Panc1 (cell line): ENCODE data around the gene ARFGAP2. TPM values are rescaled to one million over a fixed set of nuclear protein-coding genes. Genes with fewer than 3 reads are reported as not detected.
A peak's percentile ranks its signal among the peaks of the same experiment; 100 is the strongest.

Experiments
- ATAC-seq: fragments of 200-7000 bp; cut with Tn5 transposase; 2 replicates; pipeline ENCODE4 v1.9.1; 2020; ENCODE audit warnings: mild to moderate bottlenecking, moderate library complexity
- BruUV-seq: library from RNA; stranded (reverse); fragments of 400-500 nt; replicated peaks from 2 replicates; lab custom pipeline; 2021; lab: Mats Ljungman, UMichigan
- CTCF ChIA-PET: fragments of 300-600 bp; sonication (Branson Sonifier 250); formaldehyde crosslinking; loops from one replicate; lab custom pipeline; 2022; ENCODE audit warnings: antibody characterized with exemption; lab: Charles Lee
- POLR2A ChIA-PET: fragments of 300-600 bp; sonication (Branson Sonifier 250); formaldehyde crosslinking; loops from one replicate; lab custom pipeline; 2022; ENCODE audit warnings: antibody characterized with exemption; lab: Charles Lee
- DNase-seq: peaks from one replicate; pipeline ENCODE4 v3.0.0-alpha.2; 2010; ENCODE audit warnings: low read depth, low spot score
- H3K27ac ChIP-seq: 2 replicates; pipeline ENCODE4 v1.5.1; 2011; ENCODE audit warnings: mild to moderate bottlenecking, low read length, inconsistent platforms
- H3K27me3 ChIP-seq: fragments of 200-500 bp; sonication (Bioruptor generic); 2 replicates; pipeline ENCODE4 v1.6.0; 2014; ENCODE audit warnings: low read length, inconsistent platforms; ENCODE audit not compliant: control insufficient read depth, insufficient read depth
- H3K36me3 ChIP-seq: fragments of 200-500 bp; sonication (Bioruptor generic); 2 replicates; pipeline ENCODE4 v1.5.1; 2014; ENCODE audit warnings: inconsistent platforms, mild to moderate bottlenecking, low read length, moderate library complexity; ENCODE audit not compliant: control insufficient read depth, insufficient read depth
- H3K4me1 ChIP-seq: 2 replicates; pipeline ENCODE4 v1.5.1; 2011; ENCODE audit warnings: inconsistent platforms, mild to moderate bottlenecking, low read length, moderate library complexity; ENCODE audit not compliant: control insufficient read depth, insufficient read depth
- H3K4me3 ChIP-seq, 2 experiments: 2 replicates each; pipeline ENCODE4 v1.5.1; 2011 to 2012; ENCODE audit warnings: low read depth in 2 of 2, low read length in 2 of 2, mild to moderate bottlenecking in 2 of 2, inconsistent platforms in 1 of 2, moderate library complexity in 1 of 2
- H3K9me3 ChIP-seq: fragments of 200-500 bp; sonication (Bioruptor generic); 2 replicates; pipeline ENCODE4 v1.5.1; 2014; ENCODE audit warnings: low read depth, mild to moderate bottlenecking, inconsistent platforms, low read length, moderate library complexity; ENCODE audit not compliant: control insufficient read depth, insufficient read depth
- POLR2AphosphoS5 ChIP-seq: IDR thresholded peaks from 2 replicates; pipeline ENCODE4 v1.6.1; 2012; ENCODE audit warnings: mild to moderate bottlenecking, low read depth, low read length, moderate library complexity
- SIN3A ChIP-seq: IDR thresholded peaks from 2 replicates; pipeline ENCODE4 v1.6.1; 2012; ENCODE audit warnings: low read depth, mild to moderate bottlenecking, low read length, moderate library complexity, borderline replicate concordance; ENCODE audit not compliant: insufficient read depth
- TCF7L2 ChIP-seq: IDR thresholded peaks from 2 replicates; pipeline ENCODE4 v1.6.1; 2011; ENCODE audit warnings: mild to moderate bottlenecking, low read depth, low read length, inconsistent platforms
- in situ Hi-C: cut with HindIII; loops from 2 replicates; pipeline ENCODE4 v1.10.0; 2016; ENCODE audit warnings: low sequenced_read_pairs, low pct_unique_long_range_greater_than_20kb
- intact Hi-C: fragments of 100-400 bp; cut with micrococcal nuclease; formaldehyde crosslinking; loops from one replicate; pipeline ENCODE4 v1.10.0; 2022; ENCODE audit not compliant: unreplicated experiment
- total RNA-seq: library from RNA; stranded (reverse); gene quantifications from one replicate; pipeline ENCODE4 v1.2.1, GENCODE V29; 2021; ENCODE audit not compliant: unreplicated experiment
- TF ChIP-seq, protein P1 (sequence below), 2 experiments: IDR thresholded peaks; 2 replicates each; pipeline ENCODE4 v1.6.1; 2011 to 2012; ENCODE audit warnings: low read depth in 2 of 2, control low read depth in 1 of 2, low read length in 1 of 2, mild to moderate bottlenecking in 1 of 2, moderate library complexity in 1 of 2; ENCODE audit not compliant: insufficient read depth in 1 of 2
- TF ChIP-seq, protein P2 (sequence below): fragments of 450-650 bp; IDR thresholded peaks from 2 replicates; pipeline ENCODE4 v1.5.1; 2017; ENCODE audit warnings: mild to moderate bottlenecking

The ARFGAP2 gene
- total RNA-seq, 1 experiment from 2014 or later, result 61.4 TPM

DNA sequence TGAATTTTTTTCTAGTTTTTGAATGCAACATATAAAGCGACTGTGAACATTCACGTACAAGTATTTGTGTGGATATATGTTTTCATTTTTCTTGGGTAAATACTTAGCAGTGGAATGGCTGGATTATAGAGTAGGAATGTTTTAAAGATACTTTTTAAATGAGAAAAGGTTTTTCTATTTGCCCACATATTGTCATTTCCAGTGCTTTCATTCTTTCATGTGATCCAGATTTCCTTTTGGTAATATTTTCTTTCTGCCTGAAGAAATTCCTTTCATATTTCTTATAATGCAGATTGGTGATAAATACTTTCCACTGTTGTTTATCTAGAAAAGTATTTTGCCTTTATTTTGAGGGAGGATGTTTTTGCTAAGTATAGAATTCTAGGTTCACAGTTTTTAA, 46.0 kb upstream of the ARFGAP2 start:
- H3K9me3 ChIP-seq, result no peaks in the 10 kb centered on the region
- BruUV-seq, result no TSS peak
- ATAC-seq, result no peak
- H3K27ac ChIP-seq, result no peak overlapping the region
- DNase-seq, result no peak
- ChIA-PET CTCF (no interaction called here), POLR2A (no interaction called here)
- intact Hi-C loops (no loop called here), in situ Hi-C loops (no loop called here)
- H3K36me3 ChIP-seq, result 0 out of 2 replicates have a peak, but pooled peaks cover 4% of the 10 kb centered on the region
- TF ChIP-seq POLR2AphosphoS5 (no peak), TCF7L2 (no peak), SIN3A (no peak)
- TF ChIP-seq, protein P1, sequence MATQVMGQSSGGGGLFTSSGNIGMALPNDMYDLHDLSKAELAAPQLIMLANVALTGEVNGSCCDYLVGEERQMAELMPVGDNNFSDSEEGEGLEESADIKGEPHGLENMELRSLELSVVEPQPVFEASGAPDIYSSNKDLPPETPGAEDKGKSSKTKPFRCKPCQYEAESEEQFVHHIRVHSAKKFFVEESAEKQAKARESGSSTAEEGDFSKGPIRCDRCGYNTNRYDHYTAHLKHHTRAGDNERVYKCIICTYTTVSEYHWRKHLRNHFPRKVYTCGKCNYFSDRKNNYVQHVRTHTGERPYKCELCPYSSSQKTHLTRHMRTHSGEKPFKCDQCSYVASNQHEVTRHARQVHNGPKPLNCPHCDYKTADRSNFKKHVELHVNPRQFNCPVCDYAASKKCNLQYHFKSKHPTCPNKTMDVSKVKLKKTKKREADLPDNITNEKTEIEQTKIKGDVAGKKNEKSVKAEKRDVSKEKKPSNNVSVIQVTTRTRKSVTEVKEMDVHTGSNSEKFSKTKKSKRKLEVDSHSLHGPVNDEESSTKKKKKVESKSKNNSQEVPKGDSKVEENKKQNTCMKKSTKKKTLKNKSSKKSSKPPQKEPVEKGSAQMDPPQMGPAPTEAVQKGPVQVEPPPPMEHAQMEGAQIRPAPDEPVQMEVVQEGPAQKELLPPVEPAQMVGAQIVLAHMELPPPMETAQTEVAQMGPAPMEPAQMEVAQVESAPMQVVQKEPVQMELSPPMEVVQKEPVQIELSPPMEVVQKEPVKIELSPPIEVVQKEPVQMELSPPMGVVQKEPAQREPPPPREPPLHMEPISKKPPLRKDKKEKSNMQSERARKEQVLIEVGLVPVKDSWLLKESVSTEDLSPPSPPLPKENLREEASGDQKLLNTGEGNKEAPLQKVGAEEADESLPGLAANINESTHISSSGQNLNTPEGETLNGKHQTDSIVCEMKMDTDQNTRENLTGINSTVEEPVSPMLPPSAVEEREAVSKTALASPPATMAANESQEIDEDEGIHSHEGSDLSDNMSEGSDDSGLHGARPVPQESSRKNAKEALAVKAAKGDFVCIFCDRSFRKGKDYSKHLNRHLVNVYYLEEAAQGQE (IDR thresholded peaks at IDR 0.05; ENCODE audit: insufficient read depth in 1 of 2, low read depth in 2 of 2, low read length in 1 of 2), result no peak
- TF ChIP-seq, protein P2, sequence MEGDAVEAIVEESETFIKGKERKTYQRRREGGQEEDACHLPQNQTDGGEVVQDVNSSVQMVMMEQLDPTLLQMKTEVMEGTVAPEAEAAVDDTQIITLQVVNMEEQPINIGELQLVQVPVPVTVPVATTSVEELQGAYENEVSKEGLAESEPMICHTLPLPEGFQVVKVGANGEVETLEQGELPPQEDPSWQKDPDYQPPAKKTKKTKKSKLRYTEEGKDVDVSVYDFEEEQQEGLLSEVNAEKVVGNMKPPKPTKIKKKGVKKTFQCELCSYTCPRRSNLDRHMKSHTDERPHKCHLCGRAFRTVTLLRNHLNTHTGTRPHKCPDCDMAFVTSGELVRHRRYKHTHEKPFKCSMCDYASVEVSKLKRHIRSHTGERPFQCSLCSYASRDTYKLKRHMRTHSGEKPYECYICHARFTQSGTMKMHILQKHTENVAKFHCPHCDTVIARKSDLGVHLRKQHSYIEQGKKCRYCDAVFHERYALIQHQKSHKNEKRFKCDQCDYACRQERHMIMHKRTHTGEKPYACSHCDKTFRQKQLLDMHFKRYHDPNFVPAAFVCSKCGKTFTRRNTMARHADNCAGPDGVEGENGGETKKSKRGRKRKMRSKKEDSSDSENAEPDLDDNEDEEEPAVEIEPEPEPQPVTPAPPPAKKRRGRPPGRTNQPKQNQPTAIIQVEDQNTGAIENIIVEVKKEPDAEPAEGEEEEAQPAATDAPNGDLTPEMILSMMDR, result no peak
- H3K27me3 ChIP-seq, result no peaks in the 10 kb centered on the region
- H3K4me1 ChIP-seq, result peaks cover 11% of the 10 kb centered on the region
- H3K4me3 ChIP-seq, result no peak overlapping the region

DNA sequence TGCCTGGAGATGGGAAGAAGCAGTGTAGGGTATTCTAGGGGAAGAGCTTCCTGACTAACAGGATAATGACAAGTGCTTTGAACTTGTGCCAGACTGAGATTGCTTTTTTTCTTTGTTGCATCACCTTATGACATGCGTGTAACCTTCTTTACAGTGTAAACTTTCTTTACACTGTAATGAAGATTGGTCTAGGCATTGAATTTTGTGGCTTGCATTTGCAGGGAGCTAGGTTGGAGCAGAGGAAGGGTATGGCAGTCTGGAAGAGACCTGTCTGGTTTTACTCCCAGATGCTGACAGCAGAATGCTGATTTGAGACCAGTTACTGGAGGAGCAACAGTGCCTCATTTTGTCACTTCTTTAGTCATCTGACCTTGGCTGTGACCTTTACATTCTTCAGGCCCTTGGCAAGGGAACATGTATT, 43.7 kb upstream of the ARFGAP2 start:
- ChIA-PET POLR2A (interaction anchor here (0.6 to 0.8 kb wide), 2 partner anchors 46 to 50 kb away, joined by 4 to 5 read pairs; no protein-coding TSS in a partner anchor), CTCF (interaction anchor here (0.6 to 0.9 kb wide), 2 partner anchors 14 to 300 kb away, joined by 3 to 5 read pairs; no protein-coding TSS in a partner anchor)
- no peaks in the 10 kb centered on the region for H3K27me3 ChIP-seq
- peaks cover 4% of the 10 kb centered on the region; the same call in 1 of the 2 replicates for H3K36me3 ChIP-seq
- intact Hi-C loops, result no loop called here
- TF ChIP-seq TCF7L2 (no peak), POLR2AphosphoS5 (no peak), SIN3A (no peak)
- TF ChIP-seq, protein P2, result no peak
- TF ChIP-seq, protein P1 (IDR thresholded peaks at IDR 0.05; ENCODE audit: insufficient read depth in 1 of 2, low read depth in 2 of 2, low read length in 1 of 2), result no peak
- H3K27ac ChIP-seq, result peak overlapping the region; percentile 31; the same call in 1 of the 2 replicates
- in situ Hi-C loops, result no loop called here
- H3K4me1 ChIP-seq, result peaks cover 22% of the 10 kb centered on the region
- no peak overlapping the region for H3K4me3 ChIP-seq
- H3K9me3 ChIP-seq, result no peaks in the 10 kb centered on the region
- peak; percentile 76 for DNase-seq
- no TSS peak for BruUV-seq
- peak; percentile 46; the same call in 1 of the 2 replicates for ATAC-seq
